ENCODE measurements around the gene BPTF. TPM values are rescaled to one million over a fixed set of nuclear protein-coding genes. Genes with fewer than 3 reads are reported as not detected.

Gene BPTF
- total and polyA plus RNA-seq, 2 donors (not counting 1 experiment from before 2014, with no cell fraction given) = 71.9 to 390 TPM

DNA sequence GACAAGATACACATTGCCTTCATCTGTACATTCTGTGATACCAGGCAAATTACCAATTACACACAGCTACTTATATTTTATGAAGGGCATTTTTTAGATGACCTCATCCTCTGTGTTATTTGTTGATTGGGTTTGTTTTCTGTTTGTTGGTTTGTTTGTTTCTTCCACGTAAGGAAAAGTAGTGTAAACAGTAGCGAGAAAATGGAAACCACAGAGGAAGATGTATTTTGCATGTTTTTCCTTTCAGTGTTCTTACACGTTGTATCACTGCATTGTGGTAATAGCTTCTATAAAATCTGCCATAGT lies 158.0 kb downstream of the BPTF start:
- Histone ChIP-seq H3K4me2 (replicated peaks; ENCODE audit: low read depth, low read length, poor library complexity, severe bottlenecking) (no peak overlapping the region), H2AFZ (ENCODE audit: insufficient read depth, low read depth, low read length, poor library complexity, severe bottlenecking) (no peak overlapping the region), H3K9ac (ENCODE audit: low read length) (no peak overlapping the region), H4K20me1 (ENCODE audit: control insufficient read depth, insufficient read depth, low read length, poor library complexity, severe bottlenecking) (no peaks in the 10 kb centered on the region), H3K9me3 (ENCODE audit: control extremely low read depth in 1 of 3, control insufficient read depth in 2 of 3, insufficient read depth in 1 of 3, low read length in 2 of 3) (no peaks in the 10 kb centered on the region), H3K27me3 (replicated peaks in 1 of 4; ENCODE audit: control extremely low read depth in 1 of 4, control insufficient read depth in 3 of 4, insufficient read depth in 4 of 4, low read length in 3 of 4) (no peaks in the 10 kb centered on the region), H3K79me2 (ENCODE audit: control insufficient read depth, insufficient read depth, low read length) (no peaks in the 10 kb centered on the region), H3K4me3 (ENCODE audit: control extremely low read depth in 1 of 5, extremely low read depth in 1 of 5, insufficient read depth in 1 of 5, low read depth in 2 of 5, low read length in 4 of 5) (no peak overlapping the region), H3K36me3 (replicated peaks in 1 of 2; ENCODE audit: control extremely low read depth in 1 of 2, control insufficient read depth in 1 of 2, extremely low read depth in 1 of 2, insufficient read depth in 2 of 2, low read length in 1 of 2) (peaks cover 0 to 6% of the 10 kb centered on the region in 2 experiments), H3K4me1 (ENCODE audit: control insufficient read depth in 2 of 2, insufficient read depth in 2 of 2, low read length in 2 of 2) (peaks cover 0 to 5% of the 10 kb centered on the region in 2 donors), H3K27ac (ENCODE audit: low read length in 2 of 2) (no peak overlapping the region)
- DNase-seq = no peak
- Mint-ChIP-seq H3K9me3 (ENCODE audit: insufficient read depth) (no peaks in the 10 kb centered on the region), H3K27ac (no peak overlapping the region), H3K27me3 (no peaks in the 10 kb centered on the region), H3K4me1 (peaks cover 13% of the 10 kb centered on the region), H3K4me3 (no peak overlapping the region)
- CTCF ChIA-PET = interaction anchor here (0.5 to 0.9 kb wide), 2 partner anchors 17 to 608 kb away, joined by 3 read pairs; no protein-coding TSS in a partner anchor
- POLR2A ChIA-PET = no interaction called here
- intact Hi-C loops (cut with micrococcal nuclease) = no loop called here
- WGBS (ENCODE audit: insufficient coverage) = no CpG with 5 or more reads among the region's 3 CpGs
- no peak for TF ChIP-seq EZH2 (IDR thresholded peaks at IDR 0.05; ENCODE audit: borderline replicate concordance, insufficient read depth, low read depth, low read length, poor library complexity, severe bottlenecking)
- TF ChIP-seq CTCF (IDR thresholded peaks at IDR 0.05) = no peak
- no peak for ATAC-seq (ENCODE audit: low read depth)

GRCh38 chr17:67990909-67991308 lies 165.6 kb downstream of the BPTF start:
- no peaks in the 10 kb centered on the region for H3K79me2 ChIP-seq (ENCODE audit: control insufficient read depth, insufficient read depth, low read length)
- TF ChIP-seq EZH2 (IDR thresholded peaks at IDR 0.05; ENCODE audit: borderline replicate concordance, insufficient read depth, low read depth, low read length, poor library complexity, severe bottlenecking) (no peak), CTCF (IDR thresholded peaks at IDR 0.05) (no peak)

More at GRCh38 chr17:67990909-67991308, 165.6 kb downstream of the BPTF start:
- Histone ChIP-seq H2AFZ (ENCODE audit: insufficient read depth, low read depth, low read length, poor library complexity, severe bottlenecking) (no peak overlapping the region), H3K4me1 (ENCODE audit: control insufficient read depth in 2 of 2, insufficient read depth in 2 of 2, low read length in 2 of 2) (peaks cover 24 to 27% of the 10 kb centered on the region in 2 donors), H3K9ac (ENCODE audit: low read length) (no peak overlapping the region), H3K4me2 (replicated peaks; ENCODE audit: low read depth, low read length, poor library complexity, severe bottlenecking) (no peak overlapping the region), H3K4me3 (ENCODE audit: control extremely low read depth in 1 of 5, extremely low read depth in 1 of 5, insufficient read depth in 1 of 5, low read depth in 2 of 5, low read length in 4 of 5) (no peak overlapping the region), H3K36me3 (replicated peaks in 1 of 2; ENCODE audit: control extremely low read depth in 1 of 2, control insufficient read depth in 1 of 2, extremely low read depth in 1 of 2, insufficient read depth in 2 of 2, low read length in 1 of 2) (no peaks in the 10 kb centered on the region), H3K27me3 (replicated peaks in 1 of 4; ENCODE audit: control extremely low read depth in 1 of 4, control insufficient read depth in 3 of 4, insufficient read depth in 4 of 4, low read length in 3 of 4) (peaks cover 0 to 15% (median 7%) of the 10 kb centered on the region in 4 experiments), H3K9me3 (ENCODE audit: control extremely low read depth in 1 of 3, control insufficient read depth in 2 of 3, insufficient read depth in 1 of 3, low read length in 2 of 3) (peaks cover 0 to 3% (median 0%) of the 10 kb centered on the region in 3 donors), H3K27ac (ENCODE audit: low read length in 2 of 2) (no peak overlapping the region), H4K20me1 (ENCODE audit: control insufficient read depth, insufficient read depth, low read length, poor library complexity, severe bottlenecking) (no peaks in the 10 kb centered on the region)
- ChIA-PET POLR2A (no interaction called here), CTCF (no interaction called here)
- Mint-ChIP-seq H3K4me3 (no peak overlapping the region), H3K4me1 (peaks cover 25% of the 10 kb centered on the region), H3K27ac (no peak overlapping the region), H3K9me3 (ENCODE audit: insufficient read depth) (no peaks in the 10 kb centered on the region), H3K27me3 (peaks cover 9% of the 10 kb centered on the region)
- ATAC-seq (ENCODE audit: low read depth) (no peak), DNase-seq (no peak)
- WGBS (ENCODE audit: insufficient coverage) = no CpG with 5 or more reads among the region's 4 CpGs
- intact Hi-C loops (cut with micrococcal nuclease) = no loop called here

Measured in B cell (primary cell).